Peyer's patch (tissue), 4 donors: ENCODE measurements around the gene HS3ST5.

Experiments used
- POLR2A ChIP-seq, 2 donors: fragments of 450-650 bp; IDR thresholded peaks; one replicate each; pipeline ENCODE4 v1.5.1; 2017; ENCODE audit warnings: antibody characterized with exemption in 2 of 2, mild to moderate bottlenecking in 2 of 2, moderate library complexity in 2 of 2
- TF ChIP-seq, protein P1 (sequence below), 6 experiments: fragments of 450-650 bp in 4 of 6; fragments of 200-600 bp in 2 of 6; sonication (generic) in 1 of 6; IDR thresholded peaks; one replicate each; pipeline ENCODE4 v1.5.1; 2017 to 2019; ENCODE audit warnings: antibody characterized with exemption in 6 of 6, mild to moderate bottlenecking in 3 of 6, moderate library complexity in 1 of 6

GRCh38 chr6:114361036-114361435 lies 18.2 kb upstream of the HS3ST5 start:
- TF ChIP-seq, protein P1, sequence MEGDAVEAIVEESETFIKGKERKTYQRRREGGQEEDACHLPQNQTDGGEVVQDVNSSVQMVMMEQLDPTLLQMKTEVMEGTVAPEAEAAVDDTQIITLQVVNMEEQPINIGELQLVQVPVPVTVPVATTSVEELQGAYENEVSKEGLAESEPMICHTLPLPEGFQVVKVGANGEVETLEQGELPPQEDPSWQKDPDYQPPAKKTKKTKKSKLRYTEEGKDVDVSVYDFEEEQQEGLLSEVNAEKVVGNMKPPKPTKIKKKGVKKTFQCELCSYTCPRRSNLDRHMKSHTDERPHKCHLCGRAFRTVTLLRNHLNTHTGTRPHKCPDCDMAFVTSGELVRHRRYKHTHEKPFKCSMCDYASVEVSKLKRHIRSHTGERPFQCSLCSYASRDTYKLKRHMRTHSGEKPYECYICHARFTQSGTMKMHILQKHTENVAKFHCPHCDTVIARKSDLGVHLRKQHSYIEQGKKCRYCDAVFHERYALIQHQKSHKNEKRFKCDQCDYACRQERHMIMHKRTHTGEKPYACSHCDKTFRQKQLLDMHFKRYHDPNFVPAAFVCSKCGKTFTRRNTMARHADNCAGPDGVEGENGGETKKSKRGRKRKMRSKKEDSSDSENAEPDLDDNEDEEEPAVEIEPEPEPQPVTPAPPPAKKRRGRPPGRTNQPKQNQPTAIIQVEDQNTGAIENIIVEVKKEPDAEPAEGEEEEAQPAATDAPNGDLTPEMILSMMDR (IDR thresholded peaks at IDR 0.05): no peak
- no peak for TF ChIP-seq POLR2A (IDR thresholded peaks at IDR 0.05)
